ENCODE measurements around the gene HEMGN.

- no peak for TF ChIP-seq EZH2 (IDR thresholded peaks at IDR 0.05; ENCODE audit: borderline replicate concordance, low read depth, low read length, severe bottlenecking)
- TF ChIP-seq, protein P1, sequence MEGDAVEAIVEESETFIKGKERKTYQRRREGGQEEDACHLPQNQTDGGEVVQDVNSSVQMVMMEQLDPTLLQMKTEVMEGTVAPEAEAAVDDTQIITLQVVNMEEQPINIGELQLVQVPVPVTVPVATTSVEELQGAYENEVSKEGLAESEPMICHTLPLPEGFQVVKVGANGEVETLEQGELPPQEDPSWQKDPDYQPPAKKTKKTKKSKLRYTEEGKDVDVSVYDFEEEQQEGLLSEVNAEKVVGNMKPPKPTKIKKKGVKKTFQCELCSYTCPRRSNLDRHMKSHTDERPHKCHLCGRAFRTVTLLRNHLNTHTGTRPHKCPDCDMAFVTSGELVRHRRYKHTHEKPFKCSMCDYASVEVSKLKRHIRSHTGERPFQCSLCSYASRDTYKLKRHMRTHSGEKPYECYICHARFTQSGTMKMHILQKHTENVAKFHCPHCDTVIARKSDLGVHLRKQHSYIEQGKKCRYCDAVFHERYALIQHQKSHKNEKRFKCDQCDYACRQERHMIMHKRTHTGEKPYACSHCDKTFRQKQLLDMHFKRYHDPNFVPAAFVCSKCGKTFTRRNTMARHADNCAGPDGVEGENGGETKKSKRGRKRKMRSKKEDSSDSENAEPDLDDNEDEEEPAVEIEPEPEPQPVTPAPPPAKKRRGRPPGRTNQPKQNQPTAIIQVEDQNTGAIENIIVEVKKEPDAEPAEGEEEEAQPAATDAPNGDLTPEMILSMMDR (IDR thresholded peaks at IDR 0.05; ENCODE audit: borderline replicate concordance, extremely low read depth, low read length, poor library complexity, severe bottlenecking) = no peak
Observed at GRCh38 chr9:97944612-97945011, 6.6 kb upstream of the HEMGN start.

Measured in DND-41 (cell line).